Endothelial cell of umbilical vein (primary cell): ENCODE results near the gene NRCAM. TPM values are rescaled to one million over a fixed set of nuclear protein-coding genes. Genes with fewer than 3 reads are reported as not detected.

ENCODE experiments used
- BruUV-seq: library from RNA; stranded (reverse); fragments of 400-500 nt; replicated peaks from 2 replicates; lab custom pipeline; 2021; lab: Mats Ljungman, UMichigan
- CTCF ChIA-PET: fragments of 300-600, 350-600 bp; sonication (Branson Sonifier 250); formaldehyde crosslinking; loops from one replicate; lab custom pipeline; 2021; ENCODE audit warnings: antibody characterized with exemption, inconsistent platforms; lab: Charles Lee
- POLR2A ChIA-PET: fragments of 300-600, 350-600 bp; sonication (Branson Sonifier 250); formaldehyde crosslinking; loops from one replicate; lab custom pipeline; 2021; ENCODE audit warnings: antibody characterized with exemption, inconsistent platforms; lab: Charles Lee
- DNase-seq: peaks from one replicate; pipeline ENCODE4 v3.0.0-alpha.2; 2011; ENCODE audit warnings: low read depth, low spot score
- FAIRE-seq: peaks from 2 replicates; lab custom pipeline; 2011; peaks lifted over from hg19 to GRCh38; lab: Jason Lieb, UNC
- H2AFZ ChIP-seq: 2 replicates; pipeline ENCODE4 v1.6.0; 2012; ENCODE audit warnings: low read depth, low read length, control low read depth, inconsistent platforms
- H3K27ac ChIP-seq: 2 replicates; pipeline ENCODE4 v1.5.1; 2011; ENCODE audit warnings: low read depth, mild to moderate bottlenecking, control low read depth, low read length, moderate library complexity; ENCODE audit not compliant: insufficient read depth
- H3K27me3 ChIP-seq, 2 experiments: 2 replicates each; pipeline versions ENCODE4 v1.6.0 to v1.6.1; 2011; ENCODE audit warnings: low read length in 2 of 2, mixed read lengths in 1 of 2; ENCODE audit not compliant: control insufficient read depth in 2 of 2, insufficient read depth in 2 of 2
- H3K36me3 ChIP-seq, 2 experiments: 2 replicates in 1 of 2; 3 replicates in 1 of 2; pipeline ENCODE4 v1.5.1; 2011; ENCODE audit warnings: low read length in 2 of 2, mild to moderate bottlenecking in 1 of 2, moderate library complexity in 1 of 2; ENCODE audit not compliant: control insufficient read depth in 2 of 2, insufficient read depth in 2 of 2; ENCODE audit errors: extremely low read depth in 1 of 2
- H3K4me1 ChIP-seq: 3 replicates; pipeline ENCODE4 v1.5.1; 2011; ENCODE audit warnings: mild to moderate bottlenecking, low read length; ENCODE audit not compliant: control insufficient read depth, insufficient read depth; ENCODE audit errors: extremely low read depth
- H3K4me2 ChIP-seq: 2 replicates; pipeline ENCODE4 v1.6.1; 2011; ENCODE audit warnings: low read length, control low read depth, mixed read lengths; ENCODE audit not compliant: insufficient read depth
- H3K4me3 ChIP-seq, 3 experiments: fragments of 200-600 bp in 1 of 3; sonication (generic), shearing (Covaris generic) in 1 of 3; replicated peaks in 1 of 3; 2 replicates each; pipeline ENCODE4 v1.5.1; 2011 to 2016; ENCODE audit warnings: control low read depth in 3 of 3, low read length in 3 of 3, mild to moderate bottlenecking in 2 of 3, inconsistent platforms in 1 of 3, low read depth in 1 of 3, moderate library complexity in 1 of 3; ENCODE audit not compliant: insufficient read depth in 1 of 3
- H3K79me2 ChIP-seq: 2 replicates; pipeline ENCODE4 v1.6.0; 2012; ENCODE audit warnings: low read length, inconsistent platforms; ENCODE audit not compliant: control insufficient read depth, insufficient read depth
- H3K9ac ChIP-seq: replicated peaks from 2 replicates; pipeline ENCODE3; 2011; ENCODE audit warnings: low read length, control low read depth; ENCODE audit not compliant: insufficient read depth; ENCODE audit errors: extremely low read depth
- H3K9me1 ChIP-seq: replicated peaks from 3 replicates; pipeline ENCODE4 v1.6.0; 2011; ENCODE audit warnings: mild to moderate bottlenecking, low read length; ENCODE audit not compliant: control insufficient read depth, insufficient read depth; ENCODE audit errors: extremely low read depth
- H3K9me3 ChIP-seq: replicated peaks from 2 replicates; pipeline ENCODE4 v1.5.1; 2012; ENCODE audit warnings: low read length, inconsistent platforms; ENCODE audit not compliant: control insufficient read depth, insufficient read depth
- H4K20me1 ChIP-seq: replicated peaks from 2 replicates; pipeline ENCODE3; 2011; ENCODE audit warnings: mild to moderate bottlenecking, low read length; ENCODE audit not compliant: control insufficient read depth, insufficient read depth; ENCODE audit errors: extremely low read depth
- EZH2 ChIP-seq: IDR thresholded peaks from 2 replicates; pipeline ENCODE4 v1.6.1; 2012; ENCODE audit warnings: borderline replicate concordance, low read depth, mild to moderate bottlenecking, moderate library complexity, low read length, inconsistent platforms; ENCODE audit not compliant: severe bottlenecking
- FOS ChIP-seq: IDR thresholded peaks from 2 replicates; pipeline ENCODE4 v1.6.1; 2011; ENCODE audit warnings: mild to moderate bottlenecking, low read length, moderate library complexity, borderline replicate concordance; ENCODE audit not compliant: insufficient read depth
- GATA2 ChIP-seq: IDR thresholded peaks from 2 replicates; pipeline ENCODE4 v1.7.0; 2011; ENCODE audit warnings: low read depth, mild to moderate bottlenecking, moderate library complexity, mixed read lengths, low read length; ENCODE audit not compliant: insufficient read length, insufficient read depth
- JUN ChIP-seq: IDR thresholded peaks from 2 replicates; pipeline ENCODE4 v1.6.1; 2011; ENCODE audit warnings: borderline replicate concordance, low read depth; ENCODE audit not compliant: insufficient read length, insufficient read depth
- MAX ChIP-seq: IDR thresholded peaks from 2 replicates; pipeline ENCODE4 v1.6.1; 2011; ENCODE audit not compliant: insufficient read depth, insufficient read length
- MYC ChIP-seq: IDR thresholded peaks from one replicate; pipeline ENCODE4 v1.6.1; 2011; ENCODE audit warnings: mild to moderate bottlenecking, low read depth, low read length
- POLR2A ChIP-seq: IDR thresholded peaks from 2 replicates; pipeline ENCODE4 v1.6.1; 2012; ENCODE audit warnings: low read depth, mild to moderate bottlenecking, control low read depth, low read length
- POLR2AphosphoS5 ChIP-seq: IDR thresholded peaks from 2 replicates; pipeline ENCODE4 v1.6.1; 2012; ENCODE audit warnings: low read depth, mild to moderate bottlenecking, control low read depth, low read length, moderate library complexity; ENCODE audit not compliant: insufficient read depth
- dilution Hi-C: fragments of 300-500 bp; cut with MboI; formaldehyde crosslinking; loops from one replicate; pipeline ENCODE4 v1.15.0; 2019; ENCODE audit warnings: low sequenced_read_pairs; ENCODE audit not compliant: extremely low pct_ligation_motif_present
- intact Hi-C: fragments of 100-400 bp; cut with micrococcal nuclease; formaldehyde crosslinking; loops from one replicate; pipeline ENCODE4 v1.10.0; 2022
- polyA plus RNA-seq, 4 experiments: library from polyadenylated mRNA; depleted of rRNA in 3 of 4; stranded (reverse) in 3 of 4; unstranded in 1 of 4; fragments of >200 nt; gene quantifications; 2 replicates each; pipeline versions ENCODE4 v1.2.1 to v1.2.3, GENCODE V29; 2011 to 2012; ENCODE audit warnings: missing spikeins in 1 of 4
- total RNA-seq: library from RNA; stranded (reverse); gene quantifications from 2 replicates; pipeline ENCODE4 v1.2.3, GENCODE V29; 2021
- TF ChIP-seq, protein P1 (sequence below), 2 donors: IDR thresholded peaks; 1 replicate in 1 of 2; 2 replicates in 1 of 2; pipeline ENCODE4 v1.5.1; 2011; ENCODE audit warnings: low read length in 2 of 2, mild to moderate bottlenecking in 2 of 2, moderate library complexity in 2 of 2, control low read depth in 1 of 2, inconsistent platforms in 1 of 2, low read depth in 1 of 2; ENCODE audit not compliant: insufficient read depth in 1 of 2; ENCODE audit errors: extremely low read depth in 1 of 2

Gene NRCAM
- total and polyA plus RNA-seq, 2 donors (not counting 3 experiments of a cell fraction or from before 2014, with no cell fraction given) = 26.0 to 47.6 TPM

GRCh38 chr7:108210796-108211195 is 245.4 kb downstream of the NRCAM start:
- H2AFZ ChIP-seq = no peak overlapping the region
- H3K4me2 ChIP-seq = no peak overlapping the region
- no peak for FAIRE-seq
- H3K27me3 ChIP-seq = no peaks in the 10 kb centered on the region
- DNase-seq = no peak
- ChIA-PET CTCF (interaction anchor here (1.0 to 1.4 kb wide), 2 partner anchors 27 to 287 kb away, joined by 3 to 4 read pairs; no protein-coding TSS in a partner anchor), POLR2A (interaction anchor here (1.2 kb wide), 1 partner anchor 12 kb away, joined by 3 read pairs; no protein-coding TSS in a partner anchor)
- H3K4me1 ChIP-seq = peaks cover 14% of the 10 kb centered on the region
- BruUV-seq = no TSS peak
- TF ChIP-seq JUN = no peak
- TF ChIP-seq POLR2AphosphoS5 = no peak
- TF ChIP-seq POLR2A = no peak
- TF ChIP-seq, protein P1, sequence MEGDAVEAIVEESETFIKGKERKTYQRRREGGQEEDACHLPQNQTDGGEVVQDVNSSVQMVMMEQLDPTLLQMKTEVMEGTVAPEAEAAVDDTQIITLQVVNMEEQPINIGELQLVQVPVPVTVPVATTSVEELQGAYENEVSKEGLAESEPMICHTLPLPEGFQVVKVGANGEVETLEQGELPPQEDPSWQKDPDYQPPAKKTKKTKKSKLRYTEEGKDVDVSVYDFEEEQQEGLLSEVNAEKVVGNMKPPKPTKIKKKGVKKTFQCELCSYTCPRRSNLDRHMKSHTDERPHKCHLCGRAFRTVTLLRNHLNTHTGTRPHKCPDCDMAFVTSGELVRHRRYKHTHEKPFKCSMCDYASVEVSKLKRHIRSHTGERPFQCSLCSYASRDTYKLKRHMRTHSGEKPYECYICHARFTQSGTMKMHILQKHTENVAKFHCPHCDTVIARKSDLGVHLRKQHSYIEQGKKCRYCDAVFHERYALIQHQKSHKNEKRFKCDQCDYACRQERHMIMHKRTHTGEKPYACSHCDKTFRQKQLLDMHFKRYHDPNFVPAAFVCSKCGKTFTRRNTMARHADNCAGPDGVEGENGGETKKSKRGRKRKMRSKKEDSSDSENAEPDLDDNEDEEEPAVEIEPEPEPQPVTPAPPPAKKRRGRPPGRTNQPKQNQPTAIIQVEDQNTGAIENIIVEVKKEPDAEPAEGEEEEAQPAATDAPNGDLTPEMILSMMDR (IDR thresholded peaks at IDR 0.05; ENCODE audit: extremely low read depth in 1 of 2, insufficient read depth in 1 of 2, low read depth in 1 of 2, low read length in 2 of 2) = no peak
- TF ChIP-seq MYC = no peak
- TF ChIP-seq MAX = no peak
- TF ChIP-seq EZH2 = no peak
- no peak for TF ChIP-seq GATA2
- no peak for TF ChIP-seq FOS
- dilution Hi-C loops = no loop called here
- peaks cover 0 to 3% of the 10 kb centered on the region in 2 experiments for H3K36me3 ChIP-seq
- peak overlapping the region; percentile 76 for H3K27ac ChIP-seq
- no peak overlapping the region for H3K9ac ChIP-seq
- H4K20me1 ChIP-seq = no peaks in the 10 kb centered on the region
- no peak overlapping the region for H3K4me3 ChIP-seq
- no peaks in the 10 kb centered on the region for H3K9me3 ChIP-seq
- intact Hi-C loops = no loop called here
- no peaks in the 10 kb centered on the region for H3K9me1 ChIP-seq
- H3K79me2 ChIP-seq = no peaks in the 10 kb centered on the region
